Choroid plexus epithelial cell (primary cell): ENCODE results near the gene UBR4.
"Not testable (repeated sequence)": the region's sequence is repeated elsewhere in the genome, so short reads cannot be mapped to it uniquely, and the experiment has no call there.

Experiments used
- DNase-seq: peaks from one replicate; pipeline ENCODE4 v3.0.0-alpha.2; 2010; ENCODE audit warnings: low read depth
- H3K4me3 ChIP-seq: 2 replicates; pipeline ENCODE4 v1.5.1; 2011; ENCODE audit warnings: low read depth, mild to moderate bottlenecking, control low read depth, low read length, moderate library complexity
- TF ChIP-seq, protein P1 (sequence below): conservative IDR thresholded peaks from 2 replicates; pipeline ENCODE4 v1.5.1; 2011; ENCODE audit warnings: low read depth, mild to moderate bottlenecking, control low read depth, inconsistent platforms, low read length, moderate library complexity

UBR4 gene

DNA sequence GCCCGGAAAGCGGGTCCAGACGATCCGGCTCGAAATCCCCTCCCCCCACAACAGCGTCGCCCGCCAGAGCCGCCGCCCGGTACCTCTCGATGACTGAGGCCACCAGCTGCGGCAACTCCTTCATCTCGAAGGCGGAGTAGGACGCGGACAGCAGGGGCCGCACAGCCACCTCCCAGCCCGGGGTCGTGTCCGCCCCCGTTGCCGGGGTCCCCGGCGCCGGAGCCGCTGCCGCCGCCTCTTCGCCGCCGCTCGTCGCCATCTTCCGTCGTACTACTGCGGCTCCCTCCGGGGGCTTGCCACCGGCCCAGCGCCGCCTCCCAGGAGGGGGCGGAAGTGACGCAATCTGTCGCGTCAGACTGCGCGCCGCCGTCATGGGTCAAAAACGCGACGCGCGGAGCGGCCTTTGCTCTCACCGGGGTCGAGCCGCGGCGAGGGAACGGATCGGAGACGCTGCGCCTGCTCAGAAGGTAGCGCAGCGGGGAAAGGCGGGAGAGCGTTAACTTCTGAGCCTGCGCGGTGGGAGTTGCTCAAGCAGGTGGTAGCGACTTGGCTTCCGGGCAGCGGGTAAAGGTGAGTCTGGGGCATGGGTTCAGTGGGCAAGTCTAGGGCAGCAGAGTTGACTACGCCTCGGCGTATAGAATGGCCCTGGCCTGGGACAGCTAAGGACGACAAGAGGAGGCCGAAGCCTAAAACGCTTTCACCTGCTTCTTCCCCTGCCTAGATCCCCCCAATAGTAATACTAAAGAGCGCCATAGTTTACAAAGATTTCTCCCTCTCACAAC lies at the start of gene UBR4:
Gene UBR4, minus strand, starts transcription at position 277 of the 782 bp plus-strand sequence. Its CDS starts 18 bp downstream, at position 259.
- H3K4me3 ChIP-seq: peak within 1 kb of the TSS; percentile 85
- peak; percentile 95 for DNase-seq
- TF ChIP-seq, protein P1, sequence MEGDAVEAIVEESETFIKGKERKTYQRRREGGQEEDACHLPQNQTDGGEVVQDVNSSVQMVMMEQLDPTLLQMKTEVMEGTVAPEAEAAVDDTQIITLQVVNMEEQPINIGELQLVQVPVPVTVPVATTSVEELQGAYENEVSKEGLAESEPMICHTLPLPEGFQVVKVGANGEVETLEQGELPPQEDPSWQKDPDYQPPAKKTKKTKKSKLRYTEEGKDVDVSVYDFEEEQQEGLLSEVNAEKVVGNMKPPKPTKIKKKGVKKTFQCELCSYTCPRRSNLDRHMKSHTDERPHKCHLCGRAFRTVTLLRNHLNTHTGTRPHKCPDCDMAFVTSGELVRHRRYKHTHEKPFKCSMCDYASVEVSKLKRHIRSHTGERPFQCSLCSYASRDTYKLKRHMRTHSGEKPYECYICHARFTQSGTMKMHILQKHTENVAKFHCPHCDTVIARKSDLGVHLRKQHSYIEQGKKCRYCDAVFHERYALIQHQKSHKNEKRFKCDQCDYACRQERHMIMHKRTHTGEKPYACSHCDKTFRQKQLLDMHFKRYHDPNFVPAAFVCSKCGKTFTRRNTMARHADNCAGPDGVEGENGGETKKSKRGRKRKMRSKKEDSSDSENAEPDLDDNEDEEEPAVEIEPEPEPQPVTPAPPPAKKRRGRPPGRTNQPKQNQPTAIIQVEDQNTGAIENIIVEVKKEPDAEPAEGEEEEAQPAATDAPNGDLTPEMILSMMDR: no peak

DNA sequence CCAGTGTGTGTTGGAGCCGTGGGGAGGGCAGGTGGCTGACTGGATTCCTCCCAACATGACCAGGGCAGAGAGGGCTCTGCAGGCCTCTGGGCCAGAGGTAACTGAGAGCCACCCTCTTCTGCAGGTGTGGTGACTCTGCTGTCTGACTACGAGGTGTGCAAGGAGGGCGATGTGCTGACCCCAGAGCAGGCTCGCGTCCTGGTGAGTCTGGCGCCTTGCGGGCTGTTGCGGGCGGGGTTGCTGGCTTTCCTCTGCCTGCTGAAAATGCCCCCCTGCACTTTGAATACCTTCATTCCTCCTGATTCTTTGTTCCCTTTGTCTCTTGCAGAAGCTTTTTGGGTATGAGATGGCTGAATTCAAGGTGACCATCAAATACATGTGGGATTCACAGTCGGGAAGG lies 48.3 kb upstream of the UBR4 start:
- no peak for DNase-seq
- TF ChIP-seq, protein P1: no peak
- H3K4me3 ChIP-seq: no peak overlapping the region

GRCh38 chr1:19257178-19257914 lies 47.3 kb upstream of the UBR4 start:
- DNase-seq: peak; percentile 18
- H3K4me3 ChIP-seq: no peak overlapping the region
- TF ChIP-seq, protein P1: no peak

GRCh38 chr1:19256301-19256700 lies 46.2 kb upstream of the UBR4 start:
- DNase-seq: not testable (repeated sequence)

GRCh38 chr1:19255288-19255687 lies 45.2 kb upstream of the UBR4 start:
- TF ChIP-seq, protein P1: no peak
- DNase-seq: no peak
- no peak overlapping the region for H3K4me3 ChIP-seq

More at GRCh38 chr1:19256301-19256700, 46.2 kb upstream of the UBR4 start:
- not testable (repeated sequence) for H3K4me3 ChIP-seq

- no peak overlapping the region for H3K4me3 ChIP-seq
- TF ChIP-seq, protein P1: no peak
- no peak for DNase-seq
Measured at GRCh38 chr1:19254416-19254815, 44.4 kb upstream of the UBR4 start.

DNA sequence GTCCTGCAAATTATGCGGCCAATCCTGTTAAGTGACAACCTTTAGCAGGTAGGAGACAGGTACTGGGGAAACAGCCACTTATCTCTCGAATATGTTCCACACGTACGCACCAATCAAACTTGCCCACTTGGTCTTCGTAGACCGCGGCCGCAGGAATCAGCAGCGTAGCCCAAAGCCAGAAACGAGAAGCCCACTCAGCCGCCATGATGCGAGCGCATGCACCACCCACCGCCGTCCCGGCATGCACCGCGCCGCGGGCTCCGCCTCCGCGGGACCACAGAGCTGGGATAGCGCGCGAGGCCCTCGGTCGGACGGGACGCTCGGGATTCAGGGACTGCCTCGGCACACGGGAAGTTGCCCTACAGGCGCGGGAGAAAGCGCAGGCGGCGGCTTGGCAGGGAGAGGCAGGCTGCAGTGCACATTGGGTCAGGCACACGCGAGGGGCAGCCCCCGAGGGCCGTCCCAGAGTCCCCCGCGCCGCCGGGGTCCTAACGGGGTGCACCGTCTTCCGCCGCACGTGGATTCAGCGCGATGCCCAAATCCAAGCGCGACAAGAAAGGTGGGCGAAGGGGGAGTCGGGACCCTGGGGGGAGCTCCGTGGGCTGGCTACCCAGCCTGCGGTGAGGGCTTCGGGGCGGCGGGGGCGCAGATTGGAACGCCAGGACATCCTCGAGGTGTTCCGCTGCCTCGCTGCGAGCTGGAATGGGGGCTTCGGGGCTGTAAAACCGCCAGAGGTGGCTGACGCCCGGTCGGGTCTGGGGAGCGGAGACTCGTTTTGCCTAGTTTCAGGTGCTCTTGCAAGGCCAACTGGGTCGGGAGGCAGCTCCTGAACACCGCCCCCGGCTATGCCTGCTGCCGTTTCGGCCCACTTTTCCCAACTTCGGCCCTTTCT lies 41.5 kb upstream of the UBR4 start, which contains the start of the genes EMC1 and MRTO4:
Gene EMC1, minus strand, starts transcription at position 220 of the 892 bp plus-strand sequence. Its CDS starts 15 bp downstream, at position 205.
Gene MRTO4, plus strand, starts transcription at position 501 of the 892 bp plus-strand sequence. Its CDS starts 31 bp downstream, at position 532.
- peak; percentile 76 for DNase-seq
- peak within 1 kb of the TSS; percentile 67 for H3K4me3 ChIP-seq
- TF ChIP-seq, protein P1: no peak
